ENCODE data around the gene C1GALT1C1L. TPM values are rescaled to one million over a fixed set of nuclear protein-coding genes. Genes with fewer than 3 reads are reported as not detected.

The C1GALT1C1L gene
- total RNA-seq, 2 experiments from 2014 or later = 0.18 to 0.31 TPM

DNA sequence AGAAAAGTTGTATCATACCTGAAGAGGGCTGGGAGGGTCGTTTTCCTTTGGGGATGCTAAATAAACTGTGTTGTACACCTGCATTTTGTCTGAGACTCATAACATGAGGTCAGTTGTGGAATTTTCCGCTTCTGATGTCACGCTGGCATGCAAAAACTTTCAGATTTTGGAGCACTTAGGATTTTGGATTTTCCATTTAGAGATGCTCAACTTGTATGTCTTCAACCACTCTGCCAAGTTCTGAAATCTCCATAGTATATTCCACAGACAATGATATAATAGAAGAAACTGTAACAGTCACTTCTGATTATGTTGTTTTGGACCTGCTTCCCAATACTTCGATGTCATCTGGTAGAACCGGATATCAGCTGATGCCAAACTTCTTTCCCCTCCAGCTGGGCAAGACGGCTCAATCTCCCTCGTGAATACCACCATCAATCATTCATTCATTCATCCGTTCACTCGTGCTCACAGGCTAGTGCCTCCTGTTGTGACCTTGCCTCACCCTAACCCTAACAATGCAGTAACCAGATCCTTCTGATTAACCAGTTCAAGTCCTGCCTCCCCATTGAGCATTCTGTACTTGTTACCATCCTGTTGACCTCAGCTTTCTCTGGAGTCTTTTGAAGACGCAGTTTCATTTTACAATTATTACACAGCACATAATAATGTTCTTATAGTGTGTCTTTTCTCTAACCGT, 44.5 kb downstream of the C1GALT1C1L start:
- Mint-ChIP-seq H3K4me1 (peaks cover 8% of the 10 kb centered on the region), H3K27me3 (peaks cover 33% of the 10 kb centered on the region)

More for the DNA sequence above, 44.5 kb downstream of the C1GALT1C1L start:
- no peak overlapping the region for H3K4me3 Mint-ChIP-seq
- no peak for DNase-seq
- H3K9me3 Mint-ChIP-seq = no peaks in the 10 kb centered on the region
- no peak overlapping the region for H3K27ac Mint-ChIP-seq
- no peaks in the 10 kb centered on the region for H3K36me3 Mint-ChIP-seq

Other genes with a start within 250 kb of the C1GALT1C1L start
- 10 to 100 TPM; 34.5 to 35.2 TPM for gene THADA, start 80.4 kb downstream of the C1GALT1C1L start, total RNA-seq
- gene PLEKHH2, start 39.2 kb downstream of the C1GALT1C1L start, total RNA-seq = under 1 TPM; 0.64 to 0.89 TPM
- 1 to 10 TPM; 9.6 to 10.0 TPM for gene DYNC2LI1, start 97.6 kb upstream of the C1GALT1C1L start, total RNA-seq
- gene ABCG5, start 162.4 kb upstream of the C1GALT1C1L start, total RNA-seq = not detected
- not detected for gene ABCG8, start 162.5 kb upstream of the C1GALT1C1L start, total RNA-seq